Measurements from ENCODE around the gene GALNT2. TPM values are rescaled to one million over a fixed set of nuclear protein-coding genes. Genes with fewer than 3 reads are reported as not detected.

Gene GALNT2
- total and polyA plus RNA-seq, 2 experiments from 2014 or later, result 17.8 to 48.3 TPM

- TF ChIP-seq, protein P1, sequence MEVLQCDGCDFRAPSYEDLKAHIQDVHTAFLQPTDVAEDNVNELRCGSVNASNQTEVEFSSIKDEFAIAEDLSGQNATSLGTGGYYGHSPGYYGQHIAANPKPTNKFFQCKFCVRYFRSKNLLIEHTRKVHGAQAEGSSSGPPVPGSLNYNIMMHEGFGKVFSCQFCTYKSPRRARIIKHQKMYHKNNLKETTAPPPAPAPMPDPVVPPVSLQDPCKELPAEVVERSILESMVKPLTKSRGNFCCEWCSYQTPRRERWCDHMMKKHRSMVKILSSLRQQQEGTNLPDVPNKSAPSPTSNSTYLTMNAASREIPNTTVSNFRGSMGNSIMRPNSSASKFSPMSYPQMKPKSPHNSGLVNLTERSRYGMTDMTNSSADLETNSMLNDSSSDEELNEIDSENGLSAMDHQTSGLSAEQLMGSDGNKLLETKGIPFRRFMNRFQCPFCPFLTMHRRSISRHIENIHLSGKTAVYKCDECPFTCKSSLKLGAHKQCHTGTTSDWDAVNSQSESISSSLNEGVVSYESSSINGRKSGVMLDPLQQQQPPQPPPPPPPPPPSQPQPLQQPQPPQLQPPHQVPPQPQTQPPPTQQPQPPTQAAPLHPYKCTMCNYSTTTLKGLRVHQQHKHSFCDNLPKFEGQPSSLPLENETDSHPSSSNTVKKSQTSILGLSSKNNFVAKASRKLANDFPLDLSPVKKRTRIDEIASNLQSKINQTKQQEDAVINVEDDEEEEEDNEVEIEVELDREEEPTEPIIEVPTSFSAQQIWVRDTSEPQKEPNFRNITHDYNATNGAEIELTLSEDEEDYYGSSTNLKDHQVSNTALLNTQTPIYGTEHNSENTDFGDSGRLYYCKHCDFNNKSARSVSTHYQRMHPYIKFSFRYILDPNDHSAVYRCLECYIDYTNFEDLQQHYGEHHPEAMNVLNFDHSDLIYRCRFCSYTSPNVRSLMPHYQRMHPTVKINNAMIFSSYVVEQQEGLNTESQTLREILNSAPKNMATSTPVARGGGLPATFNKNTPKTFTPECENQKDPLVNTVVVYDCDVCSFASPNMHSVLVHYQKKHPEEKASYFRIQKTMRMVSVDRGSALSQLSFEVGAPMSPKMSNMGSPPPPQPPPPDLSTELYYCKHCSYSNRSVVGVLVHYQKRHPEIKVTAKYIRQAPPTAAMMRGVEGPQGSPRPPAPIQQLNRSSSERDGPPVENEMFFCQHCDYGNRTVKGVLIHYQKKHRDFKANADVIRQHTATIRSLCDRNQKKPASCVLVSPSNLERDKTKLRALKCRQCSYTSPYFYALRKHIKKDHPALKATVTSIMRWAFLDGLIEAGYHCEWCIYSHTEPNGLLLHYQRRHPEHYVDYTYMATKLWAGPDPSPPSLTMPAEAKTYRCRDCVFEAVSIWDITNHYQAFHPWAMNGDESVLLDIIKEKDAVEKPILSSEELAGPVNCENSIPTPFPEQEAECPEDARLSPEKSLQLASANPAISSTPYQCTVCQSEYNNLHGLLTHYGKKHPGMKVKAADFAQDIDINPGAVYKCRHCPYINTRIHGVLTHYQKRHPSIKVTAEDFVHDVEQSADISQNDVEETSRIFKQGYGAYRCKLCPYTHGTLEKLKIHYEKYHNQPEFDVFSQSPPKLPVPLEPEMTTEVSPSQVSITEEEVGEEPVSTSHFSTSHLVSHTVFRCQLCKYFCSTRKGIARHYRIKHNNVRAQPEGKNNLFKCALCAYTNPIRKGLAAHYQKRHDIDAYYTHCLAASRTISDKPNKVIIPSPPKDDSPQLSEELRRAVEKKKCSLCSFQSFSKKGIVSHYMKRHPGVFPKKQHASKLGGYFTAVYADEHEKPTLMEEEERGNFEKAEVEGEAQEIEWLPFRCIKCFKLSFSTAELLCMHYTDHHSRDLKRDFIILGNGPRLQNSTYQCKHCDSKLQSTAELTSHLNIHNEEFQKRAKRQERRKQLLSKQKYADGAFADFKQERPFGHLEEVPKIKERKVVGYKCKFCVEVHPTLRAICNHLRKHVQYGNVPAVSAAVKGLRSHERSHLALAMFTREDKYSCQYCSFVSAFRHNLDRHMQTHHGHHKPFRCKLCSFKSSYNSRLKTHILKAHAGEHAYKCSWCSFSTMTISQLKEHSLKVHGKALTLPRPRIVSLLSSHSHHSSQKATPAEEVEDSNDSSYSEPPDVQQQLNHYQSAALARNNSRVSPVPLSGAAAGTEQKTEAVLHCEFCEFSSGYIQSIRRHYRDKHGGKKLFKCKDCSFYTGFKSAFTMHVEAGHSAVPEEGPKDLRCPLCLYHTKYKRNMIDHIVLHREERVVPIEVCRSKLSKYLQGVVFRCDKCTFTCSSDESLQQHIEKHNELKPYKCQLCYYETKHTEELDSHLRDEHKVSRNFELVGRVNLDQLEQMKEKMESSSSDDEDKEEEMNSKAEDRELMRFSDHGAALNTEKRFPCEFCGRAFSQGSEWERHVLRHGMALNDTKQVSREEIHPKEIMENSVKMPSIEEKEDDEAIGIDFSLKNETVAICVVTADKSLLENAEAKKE (CRISPR knock-in tag; IDR thresholded peaks at IDR 0.05), result no peak
- TF ChIP-seq NANOG (IDR thresholded peaks at IDR 0.05; ENCODE audit: borderline replicate concordance), result no peak
- TF ChIP-seq STAT1 (IDR thresholded peaks at IDR 0.05; ENCODE audit: unreplicated experiment), result no peak
- no peak for TF ChIP-seq POLR2AphosphoS5 (IDR thresholded peaks at IDR 0.05; ENCODE audit: low read depth)
Measured at GRCh38 chr1:230144758-230145504, 77.9 kb downstream of the GALNT2 start (continued).

GRCh38 chr1:230145505-230145899 lies 78.5 kb downstream of the GALNT2 start:
- Mint-ChIP-seq H3K4me3 (no peak overlapping the region), H3K9me3 (no peaks in the 10 kb centered on the region), H3K27me3 (ENCODE audit: insufficient read depth, low read depth, poor library complexity) (peaks cover 6% of the 10 kb centered on the region), H3K4me1 (peaks cover 82% of the 10 kb centered on the region), H3K27ac (peak overlapping the region; percentile 70), H3K36me3 (ENCODE audit: low read depth) (no peaks in the 10 kb centered on the region)
- DNase-seq (ENCODE audit: low spot score) (no peak), ATAC-seq (no peak)
- H3F3A ChIP-seq (replicated peaks; ENCODE audit: low read depth), result no peaks in the 10 kb centered on the region
- H3K4me3 ChIP-seq, result no peak overlapping the region
- peaks cover 47% of the 10 kb centered on the region for H3K79me2 ChIP-seq (replicated peaks; ENCODE audit: insufficient read depth)
- H3K27me3 ChIP-seq (ENCODE audit: insufficient read depth), result no peaks in the 10 kb centered on the region
- H3K4me1 ChIP-seq (ENCODE audit: insufficient read depth), result peaks cover 35% of the 10 kb centered on the region
- no peaks in the 10 kb centered on the region for H3K36me3 ChIP-seq (ENCODE audit: insufficient read depth)
- H3K4me2 ChIP-seq, result no peak overlapping the region
- H3K27ac ChIP-seq (ENCODE audit: low read depth), result 0 out of 2 replicates have a peak overlapping the region, but pooled peaks have one; percentile 14
- peaks cover 8% of the 10 kb centered on the region for H4K20me1 ChIP-seq (replicated peaks; ENCODE audit: insufficient read depth)
- H3K9me2 ChIP-seq (ENCODE audit: insufficient read depth), result peaks cover under 1% of the 10 kb centered on the region; the same call in 1 of the 2 replicates
- H2AFZ ChIP-seq, result no peak overlapping the region
- TF ChIP-seq CREB1 (CRISPR knock-in tag; IDR thresholded peaks at IDR 0.05; ENCODE audit: low read depth) (no peak), POLR2AphosphoS5 (IDR thresholded peaks at IDR 0.05; ENCODE audit: low read depth) (no peak), EZH2phosphoT487 (IDR thresholded peaks at IDR 0.05; ENCODE audit: unreplicated experiment) (no peak), REST (IDR thresholded peaks at IDR 0.05; ENCODE audit: unreplicated experiment) (no peak), CTCF (conservative IDR thresholded peaks at IDR 0.05; ENCODE audit: low read depth in 2 of 2) (no peak), EZH2 (IDR thresholded peaks at IDR 0.05; ENCODE audit: low read depth, unreplicated experiment) (no peak)

Data from GM23338 (cell line).